Upper lobe of right lung (tissue), 1 donor: ENCODE results near the gene APBB2. TPM values are rescaled to one million over a fixed set of nuclear protein-coding genes. Genes with fewer than 3 reads are reported as not detected.

ENCODE experiments used
- ATAC-seq: fragments of 200-7000 bp; cut with Tn5 transposase; one replicate; pipeline ENCODE4 v1.9.1; 2020; ENCODE audit warnings: mild to moderate bottlenecking, moderate library complexity
- DNase-seq: peaks from one replicate; pipeline ENCODE4 v3.0.0-alpha.2; 2020
- H3K27ac ChIP-seq: fragments of 200-600 bp; one replicate; pipeline ENCODE4 v1.8.0; 2022
- H3K27me3 ChIP-seq: fragments of 200-600 bp; one replicate; pipeline ENCODE4 v1.8.0; 2022; ENCODE audit warnings: mild to moderate bottlenecking
- H3K36me3 ChIP-seq: fragments of 200-600 bp; one replicate; pipeline ENCODE4 v1.8.0; 2022
- H3K4me1 ChIP-seq: fragments of 200-600 bp; one replicate; pipeline ENCODE4 v1.8.0; 2022
- H3K4me3 ChIP-seq: fragments of 200-600 bp; one replicate; pipeline ENCODE4 v1.8.0; 2022; ENCODE audit warnings: mild to moderate bottlenecking
- H3K9me3 ChIP-seq: fragments of 200-600 bp; one replicate; pipeline ENCODE4 v1.8.0; 2022
- intact Hi-C: fragments of 100-400 bp; cut with DNase I; formaldehyde crosslinking; loops from one replicate; pipeline ENCODE4 v1.11.0; 2022
- total RNA-seq: library from RNA; stranded (reverse); fragmentation: NEBNext Ultra II Directional; extraction: Animal tissue kit (Norgen Biotek cat#: 25700); gene quantifications from one replicate; pipeline ENCODE4 v1.2.1, GENCODE V29; 2021
- TF ChIP-seq, protein P1 (sequence below): fragments of 200-600 bp; IDR thresholded peaks from one replicate; pipeline ENCODE4 v1.8.0; 2022; ENCODE audit warnings: antibody characterized with exemption
- donor health status: DM: no; HTN: yes; CAD: no; lungs with severe emphysema.

Gene APBB2
- total RNA-seq, 1 donor from 2014 or later, result 88.2 TPM

DNA sequence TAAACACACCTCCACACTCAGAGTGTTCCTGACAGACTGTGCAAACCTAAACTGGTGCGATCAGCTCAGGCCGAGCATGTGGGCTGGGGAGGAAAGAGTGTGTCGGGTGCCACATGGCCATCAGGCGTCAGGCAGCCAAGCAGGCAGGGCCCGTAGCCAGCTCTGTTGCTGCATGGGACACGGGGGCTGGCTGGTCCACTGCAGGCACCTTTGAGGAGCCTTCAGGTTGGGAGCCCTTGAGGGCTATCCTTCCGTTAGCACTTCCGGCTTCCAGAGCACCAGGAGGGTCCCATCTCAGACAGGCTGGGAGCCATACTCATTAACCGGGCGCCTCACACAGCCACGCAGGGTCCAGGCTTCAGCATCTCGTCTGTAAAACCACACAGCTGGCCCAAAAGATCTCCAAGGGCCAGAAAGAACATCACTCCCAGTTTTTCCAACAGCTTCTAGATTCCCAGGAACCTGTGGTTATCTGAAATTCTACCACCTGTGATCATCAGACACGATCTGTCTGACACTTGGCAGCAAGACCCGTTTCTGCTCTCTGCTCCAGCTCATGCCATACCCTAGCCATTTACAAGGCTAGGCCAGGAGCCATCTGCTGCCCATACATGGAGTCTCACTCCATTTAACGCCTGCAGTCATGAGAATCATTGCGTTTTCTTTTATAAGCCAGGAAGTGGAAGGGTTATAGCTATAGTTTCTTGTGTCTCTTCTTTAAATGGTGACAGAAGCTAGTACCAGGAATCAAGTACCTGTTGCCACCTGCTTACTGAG, 377.1 kb downstream of the APBB2 start:
- TF ChIP-seq, protein P1, sequence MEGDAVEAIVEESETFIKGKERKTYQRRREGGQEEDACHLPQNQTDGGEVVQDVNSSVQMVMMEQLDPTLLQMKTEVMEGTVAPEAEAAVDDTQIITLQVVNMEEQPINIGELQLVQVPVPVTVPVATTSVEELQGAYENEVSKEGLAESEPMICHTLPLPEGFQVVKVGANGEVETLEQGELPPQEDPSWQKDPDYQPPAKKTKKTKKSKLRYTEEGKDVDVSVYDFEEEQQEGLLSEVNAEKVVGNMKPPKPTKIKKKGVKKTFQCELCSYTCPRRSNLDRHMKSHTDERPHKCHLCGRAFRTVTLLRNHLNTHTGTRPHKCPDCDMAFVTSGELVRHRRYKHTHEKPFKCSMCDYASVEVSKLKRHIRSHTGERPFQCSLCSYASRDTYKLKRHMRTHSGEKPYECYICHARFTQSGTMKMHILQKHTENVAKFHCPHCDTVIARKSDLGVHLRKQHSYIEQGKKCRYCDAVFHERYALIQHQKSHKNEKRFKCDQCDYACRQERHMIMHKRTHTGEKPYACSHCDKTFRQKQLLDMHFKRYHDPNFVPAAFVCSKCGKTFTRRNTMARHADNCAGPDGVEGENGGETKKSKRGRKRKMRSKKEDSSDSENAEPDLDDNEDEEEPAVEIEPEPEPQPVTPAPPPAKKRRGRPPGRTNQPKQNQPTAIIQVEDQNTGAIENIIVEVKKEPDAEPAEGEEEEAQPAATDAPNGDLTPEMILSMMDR, result no peak
- H3K4me1 ChIP-seq, result no peaks in the 10 kb centered on the region
- ATAC-seq, result no peak
- no peaks in the 10 kb centered on the region for H3K27me3 ChIP-seq
- H3K27ac ChIP-seq, result no peak overlapping the region
- no peak overlapping the region for H3K4me3 ChIP-seq
- no peaks in the 10 kb centered on the region for H3K9me3 ChIP-seq
- H3K36me3 ChIP-seq, result peaks cover 6% of the 10 kb centered on the region
- DNase-seq, result no peak
- intact Hi-C loops, result no loop called here

DNA sequence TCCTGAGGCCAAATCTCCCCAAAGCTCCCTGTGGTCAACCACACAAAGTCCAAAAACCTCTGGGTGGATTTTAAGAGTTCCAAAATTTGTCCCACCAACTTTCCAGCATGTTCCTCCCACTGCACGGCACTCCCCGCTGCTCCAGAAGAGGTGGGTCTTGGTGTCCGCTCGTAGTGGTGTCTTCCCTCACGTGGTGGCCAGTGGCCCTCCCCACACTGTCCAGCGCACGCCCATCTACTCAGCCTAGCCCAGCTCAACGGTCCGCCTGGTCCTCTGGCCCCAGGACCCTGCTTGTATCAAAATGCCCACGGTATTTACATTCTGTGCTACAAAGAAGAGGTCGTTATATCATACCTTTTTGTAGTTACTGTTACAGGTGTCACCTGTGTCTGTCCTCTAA, 381.1 kb downstream of the APBB2 start:
- Histone ChIP-seq H3K27ac (no peak overlapping the region), H3K4me3 (no peak overlapping the region), H3K9me3 (no peaks in the 10 kb centered on the region), H3K4me1 (no peaks in the 10 kb centered on the region), H3K36me3 (peaks cover 8% of the 10 kb centered on the region), H3K27me3 (no peaks in the 10 kb centered on the region)
- no peak for ATAC-seq
- DNase-seq, result no peak
- intact Hi-C loops, result no loop called here
- TF ChIP-seq, protein P1, result no peak

DNA sequence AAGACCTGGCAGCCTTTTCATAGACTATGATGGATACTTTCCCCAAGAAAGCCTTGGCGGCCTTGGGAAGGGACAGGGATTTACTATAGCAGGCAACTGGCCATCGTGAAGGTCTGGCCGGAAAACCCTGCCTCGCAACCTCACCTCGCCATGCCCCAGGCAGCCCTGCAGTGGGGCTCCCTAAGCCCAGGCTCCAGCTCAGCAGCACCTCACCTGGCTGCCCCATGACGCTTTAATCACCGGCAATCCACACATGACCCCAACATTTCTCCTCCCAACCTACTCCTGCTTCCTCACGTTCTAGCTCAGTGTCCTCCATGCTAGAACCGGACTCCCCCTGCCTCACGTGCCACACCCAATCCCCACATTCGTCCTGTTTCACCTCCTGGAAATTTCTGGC, 382.2 kb downstream of the APBB2 start:
- TF ChIP-seq, protein P1, result no peak
- H3K36me3 ChIP-seq, result peaks cover 19% of the 10 kb centered on the region
- H3K9me3 ChIP-seq, result no peaks in the 10 kb centered on the region
- no peaks in the 10 kb centered on the region for H3K27me3 ChIP-seq
- no peak for ATAC-seq
- intact Hi-C loops, result no loop called here
- H3K4me3 ChIP-seq, result no peak overlapping the region
- H3K27ac ChIP-seq, result no peak overlapping the region
- no peaks in the 10 kb centered on the region for H3K4me1 ChIP-seq
- DNase-seq, result no peak

DNA sequence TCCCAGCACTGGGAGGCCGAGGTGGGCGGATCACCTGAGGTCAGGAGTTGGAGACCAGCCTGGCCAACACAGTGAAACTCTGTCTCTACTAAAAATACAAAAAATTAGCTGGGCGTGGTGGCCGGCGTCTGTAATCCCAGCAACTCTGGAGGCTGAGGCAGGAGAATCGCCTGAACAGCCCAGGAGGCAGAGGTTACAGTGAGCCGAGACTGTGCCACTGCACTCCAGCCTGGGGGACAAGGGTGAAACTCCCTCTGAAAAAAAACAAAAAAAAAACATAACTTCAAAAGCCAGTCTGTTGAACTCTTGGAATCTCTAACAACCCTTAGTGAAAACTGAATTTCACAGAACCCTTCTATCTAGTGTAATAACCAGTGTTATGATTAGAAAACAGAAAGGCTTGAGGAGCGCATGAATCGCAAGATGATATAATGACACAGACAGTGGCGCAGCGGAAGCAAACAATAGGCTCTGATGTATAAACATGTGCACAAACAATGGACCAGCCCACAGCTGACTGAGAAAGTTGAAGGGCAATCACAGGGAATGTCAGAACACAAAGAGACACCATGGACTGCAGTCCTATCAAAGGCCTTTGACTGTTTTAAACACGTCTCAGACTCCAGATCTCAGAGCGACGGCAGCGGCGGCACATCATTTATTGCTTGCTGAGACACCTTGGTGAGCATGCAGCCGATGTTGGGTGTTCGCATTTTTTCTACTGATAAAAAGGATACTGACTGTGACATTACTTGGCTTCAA, 383.0 kb downstream of the APBB2 start:
- Histone ChIP-seq H3K9me3 (no peaks in the 10 kb centered on the region), H3K36me3 (peaks cover 25% of the 10 kb centered on the region), H3K4me3 (no peak overlapping the region), H3K4me1 (no peaks in the 10 kb centered on the region), H3K27me3 (no peaks in the 10 kb centered on the region), H3K27ac (no peak overlapping the region)
- intact Hi-C loops, result no loop called here
- no peak for DNase-seq
- TF ChIP-seq, protein P1, result no peak
- no peak for ATAC-seq

DNA sequence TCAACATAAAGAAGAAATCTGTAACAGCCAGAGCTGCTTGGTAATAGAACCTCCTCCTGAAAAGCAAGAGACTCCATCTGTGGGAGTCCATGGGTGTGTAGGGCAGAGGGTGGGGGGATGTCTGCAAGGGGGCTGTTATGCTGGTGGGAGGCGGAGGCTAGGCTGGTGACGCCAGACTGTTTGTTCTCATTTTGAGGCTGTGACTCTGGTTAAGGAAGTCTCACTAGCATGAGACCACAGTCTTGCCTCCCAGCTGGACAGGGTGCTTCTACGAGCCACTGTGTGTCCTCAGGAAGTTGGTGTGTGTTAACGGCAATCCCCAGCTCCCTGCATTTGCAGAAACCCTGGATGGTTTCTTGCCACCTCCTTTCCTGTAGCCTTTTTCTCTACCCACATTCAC, 384.8 kb downstream of the APBB2 start:
- DNase-seq (no peak), ATAC-seq (peak; percentile 76)
- Histone ChIP-seq H3K4me1 (no peaks in the 10 kb centered on the region), H3K36me3 (peaks cover 38% of the 10 kb centered on the region), H3K9me3 (no peaks in the 10 kb centered on the region), H3K4me3 (no peak overlapping the region), H3K27me3 (no peaks in the 10 kb centered on the region), H3K27ac (no peak overlapping the region)
- TF ChIP-seq, protein P1, result no peak
- intact Hi-C loops, result no loop called here
